ENCODE results near the gene SRD5A3.

GRCh38 chr4:55398461-55398860 is 52.4 kb downstream of the SRD5A3 start:
- TF ChIP-seq CTCF (IDR thresholded peaks at IDR 0.05), result no peak
- peak; percentile 9 for TF ChIP-seq POLR2AphosphoS5 (IDR thresholded peaks at IDR 0.05)
- no peak for TF ChIP-seq POLR2A (IDR thresholded peaks at IDR 0.05)
- no peak for TF ChIP-seq EP300 (IDR thresholded peaks at IDR 0.05)

All from gastroesophageal sphincter (tissue), 3 donors.